ENCODE measurements around the gene KRTAP21-1.

The KRTAP21-1 gene

GRCh38 chr21:30710499-30710898, 44.7 kb downstream of the KRTAP21-1 start:
- Histone ChIP-seq H2AFZ (ENCODE audit: low read length) (no peak overlapping the region), H3K4me3 (ENCODE audit: low read depth, low read length, poor library complexity, severe bottlenecking) (no peak overlapping the region), H3F3A (ENCODE audit: insufficient read depth, low read length) (no peaks in the 10 kb centered on the region), H3K36me3 (ENCODE audit: insufficient read depth, low read length) (no peaks in the 10 kb centered on the region), H3K79me2 (ENCODE audit: insufficient read depth, low read length) (no peaks in the 10 kb centered on the region), H3K27me3 (ENCODE audit: insufficient read depth, low read length) (no peaks in the 10 kb centered on the region), H3K9me2 (ENCODE audit: low read depth, low read length) (no peaks in the 10 kb centered on the region), H3K4me2 (ENCODE audit: low read length) (no peak overlapping the region), H3K9ac (ENCODE audit: low read length) (no peak overlapping the region), H4K20me1 (ENCODE audit: insufficient read depth, low read length) (no peaks in the 10 kb centered on the region), H3K9me3 (ENCODE audit: low read length) (no peaks in the 10 kb centered on the region), H3K27ac (ENCODE audit: low read depth, low read length, poor library complexity, severe bottlenecking) (no peak overlapping the region), H3K4me1 (ENCODE audit: insufficient read depth, low read length, severe bottlenecking) (no peaks in the 10 kb centered on the region)
- TF ChIP-seq CTCF (IDR thresholded peaks at IDR 0.05; ENCODE audit: low read length) (no peak), EZH2 (IDR thresholded peaks at IDR 0.05; ENCODE audit: borderline replicate concordance, low read length) (no peak)

GRCh38 chr21:30707409-30707808, 47.8 kb downstream of the KRTAP21-1 start:
- Histone ChIP-seq H2AFZ (ENCODE audit: low read length) (no peak overlapping the region), H3K4me2 (ENCODE audit: low read length) (no peak overlapping the region), H3K9me2 (ENCODE audit: low read depth, low read length) (no peaks in the 10 kb centered on the region), H3F3A (ENCODE audit: insufficient read depth, low read length) (no peaks in the 10 kb centered on the region), H3K79me2 (ENCODE audit: insufficient read depth, low read length) (no peaks in the 10 kb centered on the region), H3K9ac (ENCODE audit: low read length) (no peak overlapping the region), H3K4me1 (ENCODE audit: insufficient read depth, low read length, severe bottlenecking) (no peaks in the 10 kb centered on the region), H3K36me3 (ENCODE audit: insufficient read depth, low read length) (no peaks in the 10 kb centered on the region), H4K20me1 (ENCODE audit: insufficient read depth, low read length) (no peaks in the 10 kb centered on the region), H3K27me3 (ENCODE audit: insufficient read depth, low read length) (no peaks in the 10 kb centered on the region), H3K4me3 (ENCODE audit: low read depth, low read length, poor library complexity, severe bottlenecking) (no peak overlapping the region), H3K9me3 (ENCODE audit: low read length) (no peaks in the 10 kb centered on the region), H3K27ac (ENCODE audit: low read depth, low read length, poor library complexity, severe bottlenecking) (no peak overlapping the region)
- no peak for TF ChIP-seq EZH2 (IDR thresholded peaks at IDR 0.05; ENCODE audit: borderline replicate concordance, low read length)
- no peak for TF ChIP-seq CTCF (IDR thresholded peaks at IDR 0.05; ENCODE audit: low read length)

Measured in OCI-LY1 (cell line).